Esophagus muscularis mucosa (tissue), 4 donors: Measurements from ENCODE around the gene OXCT1. TPM values are rescaled to one million over a fixed set of nuclear protein-coding genes. Genes with fewer than 3 reads are reported as not detected.

Source experiments
- DNase-seq: peaks from one replicate; pipeline ENCODE4 v3.0.0-alpha.2; 2017; ENCODE audit errors: extremely low spot score
- H3K27ac ChIP-seq, 4 donors: fragments of 200-600 bp; sonication (generic); replicated peaks in 1 of 4; 1 replicate in 3 of 4; 2 replicates in 1 of 4; pipeline ENCODE4 v1.5.1; 2016 to 2019; ENCODE audit warnings: mild to moderate bottlenecking in 1 of 4
- H3K27me3 ChIP-seq, 4 donors: fragments of 200-600 bp; sonication (generic); one replicate each; pipeline versions ENCODE4 v1.5.1 to v1.6.0; 2016 to 2019
- H3K36me3 ChIP-seq, 4 donors: fragments of 200-600 bp; sonication (generic); one replicate each; pipeline ENCODE4 v1.5.1; 2016 to 2019
- H3K4me1 ChIP-seq, 4 donors: fragments of 200-600 bp; sonication (generic); one replicate each; pipeline ENCODE4 v1.5.1; 2016 to 2019
- H3K4me3 ChIP-seq, 4 donors: fragments of 200-600 bp; sonication (generic); 1 replicate in 2 of 4; 2 replicates in 2 of 4; pipeline ENCODE4 v1.5.1; 2016 to 2019; ENCODE audit warnings: mild to moderate bottlenecking in 4 of 4, moderate library complexity in 1 of 4
- H3K9me3 ChIP-seq, 4 donors: fragments of 200-600 bp; sonication (generic); 1 replicate in 3 of 4; 2 replicates in 1 of 4; pipeline ENCODE4 v1.5.1; 2016 to 2019
- EP300 ChIP-seq: sonication (generic); formaldehyde crosslinking; IDR thresholded peaks from one replicate; pipeline ENCODE4 v1.6.1; 2017; ENCODE audit warnings: antibody characterized with exemption
- POLR2A ChIP-seq: fragments of 450-650 bp; IDR thresholded peaks from one replicate; pipeline ENCODE4 v1.6.1; 2017; ENCODE audit warnings: antibody characterized with exemption, moderate library complexity, mild to moderate bottlenecking, low read depth
- POLR2AphosphoS5 ChIP-seq, 2 donors: sonication (generic); formaldehyde crosslinking; IDR thresholded peaks; one replicate each; pipeline ENCODE4 v1.6.1; 2017; ENCODE audit warnings: antibody characterized with exemption in 2 of 2
- WGBS: methylation state at CpG from one replicate; pipeline ENCODE4 v1.1.5; 2018; 5-methylcytosine and 5-hydroxymethylcytosine counted together
- intact Hi-C: fragments of 100-400 bp; cut with DNase I; formaldehyde crosslinking; loops from one replicate; pipeline ENCODE4 v1.15.1; 2023
- total RNA-seq, 4 donors: library from RNA; depleted of rRNA; stranded (reverse); fragments of >200 nt; gene quantifications; one replicate each; pipeline versions ENCODE4 v1.1.0 to v1.2.1, GENCODE V29; 2016
- TF ChIP-seq, protein P1 (sequence below), 3 experiments: fragments of 200-600 bp in 2 of 3; fragments of 450-650 bp in 1 of 3; sonication (generic) in 2 of 3; IDR thresholded peaks; one replicate each; pipeline ENCODE4 v1.5.1; 2017 to 2019; ENCODE audit warnings: antibody characterized with exemption in 3 of 3, mild to moderate bottlenecking in 2 of 3, moderate library complexity in 1 of 3

The OXCT1 gene
- total RNA-seq, 4 donors from 2014 or later, result 30.8 to 47.6 (median 37.7) TPM

DNA sequence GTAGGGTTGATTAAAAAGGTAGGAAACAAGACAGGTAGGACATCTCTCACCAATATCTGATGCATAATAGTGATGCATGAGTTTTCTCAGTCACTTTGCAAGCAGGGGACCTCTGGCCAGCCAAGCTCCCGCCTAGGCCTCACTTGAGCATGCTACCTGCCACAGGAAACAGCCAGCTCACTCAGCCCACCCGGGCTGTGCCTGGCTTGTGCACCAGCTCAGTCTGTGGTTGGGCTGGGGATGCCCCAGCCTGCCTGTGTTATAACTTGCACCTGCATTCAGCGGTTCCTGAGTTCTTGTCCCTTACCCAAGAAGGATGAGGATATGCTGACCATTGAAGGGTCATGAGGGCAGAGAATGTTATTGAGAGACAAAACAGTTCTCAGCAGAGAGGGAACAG lies 187.0 kb downstream of the OXCT1 start:
- Histone ChIP-seq H3K4me1 (no peaks in the 10 kb centered on the region), H3K36me3 (no peaks in the 10 kb centered on the region), H3K27ac (no peak overlapping the region), H3K9me3 (peaks cover 0 to 12% (median 6%) of the 10 kb centered on the region in 4 donors), H3K27me3 (no peaks in the 10 kb centered on the region), H3K4me3 (no peak overlapping the region)
- no peak for DNase-seq
- 67% methylated on average over 3 of the region's 3 CpGs for whole genome bisulfite sequencing
- no peak for TF ChIP-seq POLR2AphosphoS5 (IDR thresholded peaks at IDR 0.05)
- TF ChIP-seq, protein P1, sequence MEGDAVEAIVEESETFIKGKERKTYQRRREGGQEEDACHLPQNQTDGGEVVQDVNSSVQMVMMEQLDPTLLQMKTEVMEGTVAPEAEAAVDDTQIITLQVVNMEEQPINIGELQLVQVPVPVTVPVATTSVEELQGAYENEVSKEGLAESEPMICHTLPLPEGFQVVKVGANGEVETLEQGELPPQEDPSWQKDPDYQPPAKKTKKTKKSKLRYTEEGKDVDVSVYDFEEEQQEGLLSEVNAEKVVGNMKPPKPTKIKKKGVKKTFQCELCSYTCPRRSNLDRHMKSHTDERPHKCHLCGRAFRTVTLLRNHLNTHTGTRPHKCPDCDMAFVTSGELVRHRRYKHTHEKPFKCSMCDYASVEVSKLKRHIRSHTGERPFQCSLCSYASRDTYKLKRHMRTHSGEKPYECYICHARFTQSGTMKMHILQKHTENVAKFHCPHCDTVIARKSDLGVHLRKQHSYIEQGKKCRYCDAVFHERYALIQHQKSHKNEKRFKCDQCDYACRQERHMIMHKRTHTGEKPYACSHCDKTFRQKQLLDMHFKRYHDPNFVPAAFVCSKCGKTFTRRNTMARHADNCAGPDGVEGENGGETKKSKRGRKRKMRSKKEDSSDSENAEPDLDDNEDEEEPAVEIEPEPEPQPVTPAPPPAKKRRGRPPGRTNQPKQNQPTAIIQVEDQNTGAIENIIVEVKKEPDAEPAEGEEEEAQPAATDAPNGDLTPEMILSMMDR (IDR thresholded peaks at IDR 0.05), result no peak
- no peak for TF ChIP-seq POLR2A
- TF ChIP-seq EP300, result no peak
- intact Hi-C loops, result no loop called here

DNA sequence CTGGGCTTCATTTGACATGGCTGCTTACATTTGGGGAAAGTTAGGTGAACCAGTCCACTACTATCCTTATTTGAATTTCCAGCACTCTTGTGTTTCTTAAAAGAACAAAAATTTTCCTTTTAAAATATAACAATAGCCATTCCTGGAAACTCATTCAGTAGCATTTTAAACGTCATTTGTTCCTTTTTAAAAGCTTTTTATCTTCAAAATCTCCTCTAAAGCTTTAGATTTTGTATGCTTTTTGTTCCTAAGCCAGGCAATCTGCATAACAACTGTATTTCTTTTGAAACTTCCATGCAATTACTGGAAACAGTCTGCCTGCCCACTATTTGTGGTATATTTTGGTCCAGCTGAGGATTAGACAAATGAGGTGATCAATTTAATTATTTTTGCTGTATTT lies 187.6 kb downstream of the OXCT1 start:
- no peaks in the 10 kb centered on the region for H3K36me3 ChIP-seq
- WGBS, result 45% methylated on average over 1 of the region's 1 CpG
- TF ChIP-seq POLR2A (no peak), POLR2AphosphoS5 (IDR thresholded peaks at IDR 0.05) (no peak), EP300 (no peak)
- TF ChIP-seq, protein P1 (IDR thresholded peaks at IDR 0.05), result no peak
- intact Hi-C loops, result no loop called here
- no peak for DNase-seq
- H3K9me3 ChIP-seq, result peaks cover 0 to 12% (median 6%) of the 10 kb centered on the region in 4 donors
- H3K4me1 ChIP-seq, result no peaks in the 10 kb centered on the region
- no peak overlapping the region for H3K4me3 ChIP-seq
- H3K27me3 ChIP-seq, result no peaks in the 10 kb centered on the region
- H3K27ac ChIP-seq, result no peak overlapping the region

DNA sequence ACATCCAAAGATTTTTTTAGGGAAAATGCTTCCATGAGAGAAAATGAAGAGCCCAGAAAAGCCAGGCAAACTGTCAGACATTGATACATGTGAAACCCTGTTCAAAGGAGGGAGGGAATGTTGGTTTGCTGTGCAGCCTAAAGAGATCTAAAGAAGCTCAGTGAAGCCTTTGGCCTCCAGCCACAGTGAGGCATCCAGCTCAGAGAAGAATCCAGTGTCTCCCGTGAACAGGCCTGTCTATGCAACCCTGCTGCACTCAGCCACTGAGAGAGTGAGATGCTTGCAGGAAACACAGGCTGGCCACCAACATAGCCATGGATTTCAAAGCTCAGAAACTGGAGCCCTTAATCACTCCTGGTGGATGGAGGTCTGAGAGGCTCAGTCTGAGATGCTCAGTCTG lies 188.4 kb downstream of the OXCT1 start:
- H3K27me3 ChIP-seq, result no peaks in the 10 kb centered on the region
- no peak overlapping the region for H3K4me3 ChIP-seq
- no peaks in the 10 kb centered on the region for H3K4me1 ChIP-seq

More for the DNA sequence above, 188.4 kb downstream of the OXCT1 start:
- TF ChIP-seq, protein P1 (IDR thresholded peaks at IDR 0.05), result no peak
- TF ChIP-seq POLR2AphosphoS5 (IDR thresholded peaks at IDR 0.05), result no peak
- no peak for TF ChIP-seq EP300
- TF ChIP-seq POLR2A, result no peak
- no peak for DNase-seq
- Histone ChIP-seq H3K9me3 (peaks cover 0 to 12% (median 6%) of the 10 kb centered on the region in 4 donors), H3K27ac (no peak overlapping the region), H3K36me3 (no peaks in the 10 kb centered on the region)
- intact Hi-C loops, result no loop called here
- 17% methylated on average over 1 of the region's 1 CpG for WGBS

Other genes starting within 250 kb of the OXCT1 start
- gene RIMOC1, start 33.9 kb upstream of the OXCT1 start, total RNA-seq, result 10 to 100 TPM; 19.5 to 24.5 (median 20.2) TPM
- 1 to 10 TPM; 5.1 to 8.8 (median 7.5) TPM for gene FBXO4, start 54.9 kb upstream of the OXCT1 start, total RNA-seq